Activated T-helper 1 cell treated with Interleukin-2 at 50 U/mL for 16 hours (primary cell): Measurements from ENCODE around the gene CDH7.

ENCODE experiments used
- DNase-seq: peaks from one replicate; pipeline ENCODE4 v3.0.0-alpha.2; 2020; ENCODE audit warnings: low read depth

The CDH7 gene

GRCh38 chr18:65750389-65751154, at the start of gene CDH7:
TSS of gene CDH7 (plus strand) at chr18:65751012. CDS start at chr18:65762843, 11,831 bp downstream.
- no peak for DNase-seq

- DNase-seq, result no peak
These were observed 46.8 kb upstream of the CDH7 start for GRCh38 chr18:65704046-65704445.

GRCh38 chr18:65706646-65707045, 44.2 kb upstream of the CDH7 start:
- DNase-seq, result no peak

- DNase-seq, result no peak
These were observed 39.3 kb upstream of the CDH7 start for GRCh38 chr18:65711493-65711892.

- DNase-seq, result no peak
These were observed 29.2 kb upstream of the CDH7 start for GRCh38 chr18:65721619-65722018.

- DNase-seq, result no peak
These were observed 25.4 kb upstream of the CDH7 start for GRCh38 chr18:65725251-65726050.

GRCh38 chr18:65735155-65735554, 15.7 kb upstream of the CDH7 start:
- DNase-seq, result no peak

- no peak for DNase-seq
These were observed 13.3 kb upstream of the CDH7 start for GRCh38 chr18:65737471-65737955.

GRCh38 chr18:65746936-65747335, 3.9 kb upstream of the CDH7 start:
- DNase-seq, result no peak

- DNase-seq, result no peak
These were observed 2.5 kb upstream of the CDH7 start for GRCh38 chr18:65748321-65748720.

GRCh38 chr18:65749841-65750240, 971 bp upstream of the CDH7 start:
- DNase-seq, result no peak

GRCh38 chr18:65751155-65752085, 608 bp downstream of the CDH7 start:
- DNase-seq, result no peak

- no peak for DNase-seq
These were observed 2.0 kb downstream of the CDH7 start for GRCh38 chr18:65752625-65753325.

GRCh38 chr18:65753520-65753919, 2.7 kb downstream of the CDH7 start:
- no peak for DNase-seq

GRCh38 chr18:65754121-65754520, 3.3 kb downstream of the CDH7 start:
- no peak for DNase-seq

- no peak for DNase-seq
These were observed 4.8 kb downstream of the CDH7 start for GRCh38 chr18:65755616-65756015.

- DNase-seq, result no peak
These were observed 9.6 kb downstream of the CDH7 start for GRCh38 chr18:65760457-65760856.

- no peak for DNase-seq
These were observed 11.0 kb downstream of the CDH7 start for GRCh38 chr18:65761636-65762295.

- DNase-seq, result no peak
These were observed 11.7 kb downstream of the CDH7 start for GRCh38 chr18:65762556-65762955.

- no peak for DNase-seq
These were observed 16.6 kb downstream of the CDH7 start for GRCh38 chr18:65767406-65767805.
